Fibroblast of peridontal ligament (primary cell): ENCODE data around the gene ALDH1A2.

Source experiments
- DNase-seq: peaks from one replicate; pipeline ENCODE4 v3.0.0-alpha.2; 2010; ENCODE audit errors: extremely low read depth

Gene ALDH1A2

DNA sequence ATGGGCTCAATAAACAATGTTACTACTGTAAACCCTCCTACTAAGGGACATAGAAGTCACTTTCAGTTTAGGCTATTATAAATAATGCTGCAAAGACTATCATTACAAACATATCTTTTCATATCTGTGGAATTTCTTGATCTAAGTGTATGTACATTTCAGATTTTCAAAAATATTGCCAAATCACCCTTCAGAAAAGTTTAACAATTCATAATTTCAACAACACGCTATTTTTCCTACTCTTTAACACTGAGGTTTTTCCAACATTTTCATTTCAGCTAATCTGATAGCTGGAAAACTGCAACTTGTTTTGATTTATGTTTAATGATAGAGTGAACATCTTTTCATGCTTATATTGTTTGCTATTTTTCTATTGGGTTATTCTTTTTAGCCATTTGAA, 69.0 kb downstream of the ALDH1A2 start:
- DNase-seq, result no peak

DNA sequence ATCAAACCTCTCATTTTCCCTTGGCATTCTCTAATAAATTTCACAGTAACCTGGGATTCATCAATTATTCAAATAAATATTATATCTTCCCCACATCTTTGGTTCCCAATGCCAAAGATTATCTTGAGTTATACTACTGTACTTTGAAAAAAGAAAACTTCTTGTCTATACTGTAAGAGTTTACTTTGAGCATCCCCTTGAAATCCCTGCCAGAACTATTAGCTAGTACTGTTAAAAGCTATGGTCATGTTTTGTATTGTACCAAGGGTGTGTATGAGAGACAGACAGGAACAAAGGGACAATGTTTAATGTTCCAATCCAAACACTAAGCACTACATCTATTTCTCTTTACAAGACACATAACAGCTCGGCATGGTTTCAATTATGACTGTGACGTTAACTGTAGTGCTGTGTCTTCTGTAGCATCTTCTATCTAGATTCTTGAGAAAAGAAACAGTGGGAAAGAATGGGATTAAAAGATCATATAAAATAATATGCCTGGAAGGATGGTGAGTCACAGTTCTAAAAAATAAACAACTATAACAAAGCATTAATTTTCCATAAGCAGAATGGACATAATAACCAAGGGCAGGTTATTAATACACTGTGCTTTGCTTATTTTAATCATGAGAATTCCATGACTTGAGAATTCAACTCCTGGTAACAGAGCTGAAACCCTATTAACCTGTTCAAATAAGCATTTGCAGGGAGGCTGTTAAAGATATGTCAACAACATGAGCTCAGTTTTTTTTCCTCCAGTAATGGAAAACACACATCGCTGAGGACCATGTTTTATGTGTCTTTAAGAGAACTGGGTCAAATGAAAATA, 71.1 kb downstream of the ALDH1A2 start:
- no peak for DNase-seq

DNA sequence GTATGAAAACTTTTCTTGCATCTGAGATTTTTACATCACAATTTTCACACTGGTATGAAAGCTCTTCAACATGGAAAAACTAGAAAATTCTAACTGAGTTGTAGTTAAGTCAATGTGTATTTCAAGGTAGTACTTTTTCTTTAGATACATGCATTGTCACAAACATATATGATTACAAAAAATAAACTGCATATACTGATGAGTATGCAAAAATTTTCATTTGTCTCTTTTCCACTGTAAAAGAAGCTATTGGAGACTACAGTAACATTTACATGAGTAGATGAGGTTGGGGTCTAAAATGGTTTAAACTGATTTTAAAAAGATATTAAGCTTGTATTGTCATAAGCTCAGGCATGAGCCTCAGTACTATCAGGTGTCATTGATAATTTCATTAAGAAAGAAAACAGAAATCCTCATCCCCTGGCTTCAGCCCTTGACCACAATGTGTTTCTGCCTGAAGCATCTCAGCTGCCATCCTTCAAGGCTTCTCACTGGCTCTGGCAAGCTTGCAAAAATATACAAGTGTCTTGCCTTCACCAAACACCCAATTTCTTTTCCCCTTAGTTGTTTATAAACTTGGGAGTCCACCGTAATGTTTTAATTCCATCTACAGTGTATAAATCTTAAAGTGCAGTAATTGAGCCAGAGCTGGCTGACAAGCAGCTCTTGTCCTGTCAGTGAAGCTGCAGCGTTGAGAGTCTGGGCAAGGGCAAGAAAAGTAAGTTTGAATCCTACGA, 71.9 kb downstream of the ALDH1A2 start:
- no peak for DNase-seq

DNA sequence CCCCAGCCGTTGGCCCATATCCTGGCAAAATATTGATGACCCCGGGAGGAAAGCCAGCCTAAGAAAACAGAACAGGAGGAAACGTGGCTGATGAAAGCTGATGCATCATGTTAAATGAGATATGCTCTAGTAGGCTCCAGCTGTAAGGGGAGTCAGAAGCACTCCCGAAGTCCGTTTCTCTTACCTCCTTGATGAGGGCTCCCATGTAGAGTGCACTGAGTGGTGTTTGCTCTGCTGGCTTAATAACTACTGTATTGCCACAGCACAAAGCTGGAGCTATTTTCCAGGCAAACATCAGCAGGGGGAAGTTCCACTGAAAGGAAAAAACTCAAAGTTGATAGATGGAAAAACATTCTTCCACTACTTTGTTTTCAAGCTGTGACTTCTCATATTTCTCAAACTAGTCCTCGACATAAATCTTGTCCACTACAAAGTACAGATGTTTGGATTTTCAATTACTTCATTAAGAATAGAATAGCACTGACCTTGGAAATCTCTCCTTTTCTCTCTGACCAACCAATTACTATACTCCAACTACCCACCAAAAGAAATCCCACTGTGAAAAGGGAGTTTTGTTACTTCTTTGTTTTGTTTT, 72.7 kb downstream of the ALDH1A2 start:
- no peak for DNase-seq

DNA sequence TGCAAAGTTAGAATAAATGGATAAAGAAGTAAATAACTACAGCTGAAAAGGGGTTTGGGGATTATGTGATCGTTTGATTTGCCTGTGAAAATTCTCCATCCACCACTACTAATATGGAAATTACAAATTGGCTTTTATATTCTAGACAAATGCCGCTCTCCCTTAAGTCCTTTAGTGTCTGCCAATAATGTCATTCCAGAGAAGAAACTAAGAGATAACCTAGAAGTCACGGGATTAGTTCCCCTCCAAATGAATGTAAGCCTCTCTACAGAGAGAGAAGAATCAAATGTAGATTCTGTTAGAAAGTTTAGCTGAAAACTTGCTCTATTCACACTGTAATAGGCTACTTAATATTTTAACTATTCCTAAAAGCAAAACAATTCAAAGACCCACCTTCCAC, 92.0 kb downstream of the ALDH1A2 start:
- no peak for DNase-seq

DNA sequence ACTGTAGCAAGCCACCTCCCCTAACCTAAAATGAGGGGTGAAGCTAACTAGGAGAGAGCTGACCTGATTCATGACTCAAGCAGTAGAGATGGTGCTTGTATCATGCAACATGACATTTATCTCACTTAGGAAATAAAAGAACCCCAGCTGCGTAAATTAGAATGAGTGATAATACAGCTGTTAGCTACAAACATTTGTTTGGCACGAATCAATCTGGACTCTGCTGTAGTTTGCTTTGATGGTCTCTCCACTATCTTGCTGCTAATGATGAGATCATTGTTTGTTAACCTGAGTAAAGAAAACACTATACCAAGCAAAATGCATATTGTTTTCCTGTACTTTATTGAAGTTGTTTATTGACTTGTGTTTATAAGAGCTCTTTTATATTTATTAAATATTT, 92.6 kb downstream of the ALDH1A2 start:
- no peak for DNase-seq

DNA sequence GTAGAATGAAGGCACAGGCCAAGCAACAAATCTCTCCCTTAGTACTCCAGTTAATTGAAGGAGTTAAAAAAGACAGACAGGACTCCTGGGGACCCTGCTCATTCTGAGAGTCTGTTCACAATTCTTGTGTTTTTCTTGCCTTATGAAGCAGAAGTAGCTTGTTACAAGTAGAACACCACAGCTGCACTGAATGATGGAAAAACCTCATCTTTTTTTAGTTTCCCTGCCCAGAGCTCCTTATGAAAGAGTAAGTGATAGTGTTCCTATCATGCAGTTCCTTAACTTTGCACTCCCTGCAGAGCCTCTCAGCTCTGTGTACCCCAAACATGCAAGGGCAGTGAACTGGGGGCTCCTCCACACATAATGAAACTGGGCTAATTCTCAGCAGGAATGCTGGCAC, 95.5 kb downstream of the ALDH1A2 start:
- no peak for DNase-seq

DNA sequence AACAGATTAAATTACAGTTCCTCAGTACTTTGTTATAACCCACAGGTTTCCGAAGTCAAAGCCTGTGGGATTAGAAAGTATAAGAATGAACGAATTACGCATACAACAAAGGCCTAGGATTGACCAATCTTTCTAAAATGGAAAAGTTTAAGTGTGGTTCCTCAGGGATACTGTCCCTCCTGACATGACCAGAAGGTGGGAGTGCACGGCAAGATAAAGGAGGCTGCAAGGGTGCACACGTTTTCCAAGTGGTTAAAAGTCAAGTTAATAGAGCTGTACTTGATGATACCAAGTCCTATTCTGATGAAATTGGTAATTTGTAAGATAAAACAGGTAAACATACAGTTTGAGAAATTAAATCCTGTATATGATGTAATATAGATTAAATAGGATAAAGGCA, 96.2 kb downstream of the ALDH1A2 start:
- DNase-seq, result no peak

DNA sequence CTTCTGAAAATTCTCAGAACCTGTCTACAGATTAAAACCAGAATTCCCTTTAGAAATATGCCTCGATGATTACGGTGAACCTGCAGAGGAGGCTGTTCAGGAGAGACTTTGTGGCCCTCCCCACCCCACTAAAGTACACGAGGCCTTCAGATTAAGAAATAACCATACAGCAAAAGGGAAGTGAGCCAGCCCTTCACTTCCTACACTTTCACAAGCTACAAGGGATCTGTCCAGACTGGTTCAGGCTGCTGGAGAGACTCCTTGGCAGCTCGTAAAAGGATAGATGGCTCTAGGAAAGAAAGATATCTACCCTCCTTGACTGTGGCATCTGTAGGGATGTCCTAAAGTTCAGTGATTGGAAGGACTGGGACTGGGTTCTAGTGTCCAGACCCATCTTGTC, 102.6 kb downstream of the ALDH1A2 start:
- no peak for DNase-seq

DNA sequence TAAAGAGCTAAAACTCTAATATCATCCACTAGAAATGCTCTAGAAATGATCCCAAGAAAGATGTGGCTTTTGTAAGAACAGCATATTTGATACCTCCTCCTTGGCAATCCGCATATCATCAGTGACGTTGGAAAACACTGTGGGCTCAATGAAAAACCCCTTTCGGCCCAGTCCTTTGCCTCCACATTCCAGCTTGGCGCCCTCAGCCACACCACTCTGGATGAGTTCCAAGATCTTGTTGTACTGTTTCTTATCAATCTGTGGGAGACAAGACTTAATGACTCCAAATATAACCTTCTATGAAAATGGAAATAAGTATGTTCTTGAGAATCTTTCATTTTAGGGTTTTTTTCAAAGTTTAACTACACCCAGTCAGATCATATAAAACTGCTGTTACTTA, 103.6 kb downstream of the ALDH1A2 start:
- no peak for DNase-seq

DNA sequence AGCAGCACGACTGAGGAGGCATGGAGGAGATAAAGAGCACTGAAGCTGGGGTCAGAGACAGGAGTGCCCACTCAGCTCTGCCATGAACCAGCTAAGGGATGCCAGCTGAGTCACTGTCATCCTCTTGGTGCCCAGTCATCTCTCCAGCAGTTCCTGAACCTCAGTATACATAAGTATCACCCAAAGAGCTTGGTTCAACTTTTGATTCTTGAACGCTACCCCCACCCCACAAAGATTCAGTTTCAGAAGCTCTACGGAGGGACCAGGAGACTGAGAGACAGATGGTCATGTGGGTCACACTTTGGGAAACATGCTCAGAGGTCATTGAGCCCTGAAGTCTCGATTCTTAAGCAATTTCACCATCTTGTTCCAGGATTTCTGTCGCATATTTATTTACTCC, 108.4 kb downstream of the ALDH1A2 start:
- DNase-seq, result no peak

DNA sequence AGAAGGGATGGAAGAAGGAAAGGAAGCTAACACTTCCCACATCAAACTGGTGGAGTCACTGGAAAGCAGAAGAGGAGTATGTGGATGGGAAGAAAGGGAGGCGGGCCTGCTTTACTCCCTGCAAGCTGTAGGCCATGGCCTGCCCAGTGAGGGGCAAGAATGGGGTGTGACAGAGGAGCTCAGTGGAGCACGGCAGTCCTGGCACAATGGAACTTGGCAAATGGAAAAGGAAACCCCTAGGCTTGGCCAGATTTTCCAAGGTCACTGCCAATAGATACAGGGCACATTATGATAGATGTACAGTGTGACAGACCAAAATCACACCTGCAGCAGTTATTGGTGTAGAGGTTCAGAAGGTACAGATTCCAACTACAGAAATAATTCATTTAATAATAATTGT, 111.6 kb downstream of the ALDH1A2 start:
- no peak for DNase-seq

DNA sequence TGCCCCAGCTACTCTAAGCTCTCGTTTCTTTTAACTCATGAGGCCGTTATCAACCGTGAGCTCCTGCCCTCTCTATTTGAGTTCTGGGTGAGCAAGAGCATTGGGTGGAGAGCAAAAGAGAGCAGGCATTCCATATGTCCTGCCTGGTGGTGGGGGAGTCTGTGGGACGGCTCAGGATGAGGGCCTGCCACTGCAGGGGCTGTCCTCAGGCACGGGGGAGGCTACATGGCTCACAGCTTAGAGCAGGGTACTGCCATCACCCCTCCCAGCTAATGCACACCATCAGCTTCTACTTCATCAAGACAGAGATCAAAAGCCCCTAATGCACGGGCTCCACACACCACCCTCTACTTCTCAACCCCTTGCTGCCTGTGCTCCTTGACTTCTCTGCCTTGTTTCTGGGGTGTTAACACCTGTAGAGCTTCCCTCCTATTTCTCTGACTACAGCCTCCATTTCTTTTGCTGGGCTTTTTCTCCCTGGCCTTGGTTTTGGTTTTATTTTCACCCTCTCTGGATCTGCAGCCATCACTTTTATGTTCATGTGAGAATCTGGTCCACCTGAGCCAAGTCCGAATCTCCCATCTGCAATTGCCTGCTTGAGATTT, 114.1 kb downstream of the ALDH1A2 start:
- no peak for DNase-seq

DNA sequence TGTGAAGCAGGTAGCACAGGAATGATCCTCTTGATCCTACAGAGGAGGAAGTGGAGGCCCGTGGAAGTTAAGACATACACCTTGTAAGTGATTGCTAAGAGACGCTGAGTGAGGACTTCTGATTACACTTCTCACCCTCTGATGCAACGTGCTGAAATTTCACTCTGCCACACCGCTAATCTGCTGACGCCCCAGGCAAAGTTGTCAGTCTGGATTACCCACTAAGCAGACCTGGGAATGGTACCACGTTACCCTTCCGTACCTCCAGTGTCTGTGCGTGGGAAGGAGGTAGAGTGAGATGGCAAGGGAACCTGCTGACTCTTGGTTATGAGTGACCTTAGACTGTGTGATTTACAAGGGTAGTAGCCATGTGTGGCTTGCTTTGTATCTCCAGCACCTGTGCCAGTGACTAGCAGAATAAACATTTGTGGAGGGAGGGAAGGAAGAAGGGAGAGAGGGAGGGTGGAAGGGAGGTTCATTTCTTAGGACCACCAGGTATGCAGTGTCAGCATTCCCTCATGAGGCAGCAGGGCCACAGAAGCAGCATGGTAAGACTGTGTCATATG, 115.0 kb downstream of the ALDH1A2 start:
- DNase-seq, result no peak

DNA sequence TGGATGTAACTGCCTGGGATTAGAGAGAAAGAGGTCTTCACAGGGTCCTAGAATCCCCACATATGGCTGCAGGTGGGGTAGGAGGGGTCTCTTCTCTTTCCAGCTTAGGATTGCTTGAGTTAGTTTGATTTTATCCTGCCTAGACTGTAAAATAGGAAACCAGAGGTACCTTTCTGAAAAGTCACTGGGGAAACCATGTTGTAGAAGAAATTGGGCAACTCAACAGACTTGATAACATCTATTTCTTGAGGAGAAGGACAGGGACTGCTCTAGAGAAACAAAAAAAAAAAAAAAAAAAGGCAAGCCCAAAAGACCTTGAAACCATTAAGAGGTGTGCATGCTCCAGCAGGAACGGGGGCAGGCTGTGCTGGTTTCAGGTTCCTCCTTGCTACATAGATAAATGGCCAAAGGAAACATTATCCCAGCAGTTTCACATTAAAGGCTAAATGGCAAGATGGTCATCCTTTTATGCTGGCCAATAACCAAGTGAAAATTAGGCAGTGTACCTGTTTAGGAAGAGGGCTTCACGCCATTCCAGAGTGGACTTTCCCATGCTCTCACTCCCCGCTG, 116.1 kb downstream of the ALDH1A2 start:
- no peak for DNase-seq

DNA sequence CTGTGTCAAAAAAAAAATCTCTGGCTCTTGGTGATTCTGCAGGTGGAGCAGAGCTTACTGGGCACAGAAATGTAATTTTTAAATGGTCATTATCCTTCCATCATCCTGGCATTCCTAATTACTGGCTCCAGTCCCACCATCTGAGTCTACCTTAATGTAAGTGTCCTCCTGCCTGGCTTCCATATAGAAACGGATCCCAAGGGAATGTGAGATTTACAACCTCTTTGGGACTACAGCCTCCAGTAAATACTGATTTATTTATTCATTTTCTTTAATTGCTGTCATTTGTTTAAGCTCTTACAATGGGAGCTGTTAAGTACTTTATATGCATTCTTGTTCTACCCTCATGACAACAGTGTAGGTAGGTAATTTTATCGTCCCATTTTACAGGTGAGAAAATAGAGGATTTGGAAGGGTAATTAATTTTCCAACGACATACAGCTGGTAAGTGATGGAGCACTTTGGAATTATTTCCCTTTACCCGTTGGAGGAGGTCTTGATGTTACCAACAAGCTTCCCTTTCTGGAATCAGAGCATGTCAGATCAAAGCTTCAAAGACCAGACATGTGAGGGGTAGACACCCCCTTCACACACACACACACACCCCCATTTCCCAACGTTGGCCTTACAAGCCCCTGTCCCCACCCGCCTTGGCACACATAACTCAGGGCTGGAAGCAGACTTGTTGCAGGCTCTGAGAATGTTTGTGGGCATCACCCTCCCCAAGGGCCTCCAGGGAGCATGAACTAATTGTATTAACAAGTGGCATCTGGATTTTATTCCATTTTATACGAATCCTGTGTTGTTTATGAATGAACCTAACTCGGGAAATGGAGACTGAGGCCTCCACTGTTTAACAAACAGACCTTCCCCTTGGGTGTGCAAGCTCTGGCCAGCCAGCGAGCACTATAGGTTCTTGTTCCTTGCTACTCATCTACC, 116.9 kb downstream of the ALDH1A2 start:
- no peak for DNase-seq

DNA sequence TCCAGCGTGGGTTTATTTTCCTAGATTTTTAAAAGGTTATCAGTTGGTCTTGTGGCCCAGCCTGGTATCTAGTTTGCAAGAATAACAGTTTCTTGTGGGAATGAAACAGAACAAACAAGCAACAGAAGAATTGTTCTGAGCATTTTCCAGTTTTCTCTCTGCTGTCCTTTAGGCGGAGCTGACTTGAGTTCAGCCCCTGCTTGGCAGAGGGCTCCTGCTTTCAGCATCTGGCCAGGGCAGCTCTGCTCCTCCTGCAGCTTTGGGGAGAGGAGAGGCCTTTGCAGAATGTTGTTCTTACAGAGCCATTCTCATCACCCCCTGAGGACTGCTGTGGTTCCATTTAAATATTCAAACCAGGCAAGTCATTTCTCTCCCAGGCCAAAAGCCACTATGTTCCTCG, 117.7 kb downstream of the ALDH1A2 start:
- DNase-seq, result no peak

DNA sequence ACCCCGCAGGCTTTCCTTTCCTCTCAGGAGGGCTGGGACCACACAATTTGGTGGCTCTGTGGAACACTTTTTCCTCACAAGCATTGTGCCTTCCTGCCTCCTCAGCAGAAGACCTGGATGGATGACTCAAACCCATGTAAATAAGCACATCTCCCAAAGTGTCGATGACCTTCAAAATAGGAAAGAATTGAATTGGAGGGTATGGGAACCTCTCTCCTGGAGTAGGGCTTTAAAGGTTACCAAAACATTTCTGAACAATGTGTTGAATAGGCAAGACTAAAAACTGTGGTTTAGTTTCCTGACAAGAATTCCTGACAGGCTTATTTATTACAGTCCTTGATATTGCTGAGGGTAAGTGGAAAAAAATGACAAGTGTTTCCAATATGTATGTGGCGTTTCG, 118.2 kb downstream of the ALDH1A2 start:
- DNase-seq, result no peak

DNA sequence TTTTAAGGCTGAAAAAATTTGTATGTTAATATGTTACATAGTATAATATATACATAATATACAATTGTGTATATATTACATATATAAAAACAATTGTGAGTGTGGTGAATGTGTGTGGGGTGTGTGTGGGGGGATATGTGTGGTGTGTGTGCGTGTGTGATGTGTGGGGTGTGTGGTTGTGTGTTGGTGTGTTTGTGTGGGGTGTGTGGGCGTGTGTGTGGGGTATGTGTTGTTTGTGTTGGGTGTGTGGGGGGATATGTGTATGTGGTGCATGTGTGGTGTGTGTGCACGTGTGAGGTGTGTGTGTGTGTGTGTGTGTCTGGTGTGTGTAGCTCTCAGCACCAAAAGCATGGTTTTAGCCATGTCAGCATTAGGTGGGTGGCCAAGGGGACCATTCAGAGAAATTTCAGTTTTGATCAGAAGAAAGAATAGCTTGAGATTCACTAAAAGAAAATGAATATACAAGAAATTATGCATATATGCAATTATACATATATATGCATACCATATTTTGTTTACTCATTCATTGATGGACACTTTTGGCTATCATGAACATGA, 118.9 kb downstream of the ALDH1A2 start:
- no peak for DNase-seq

DNA sequence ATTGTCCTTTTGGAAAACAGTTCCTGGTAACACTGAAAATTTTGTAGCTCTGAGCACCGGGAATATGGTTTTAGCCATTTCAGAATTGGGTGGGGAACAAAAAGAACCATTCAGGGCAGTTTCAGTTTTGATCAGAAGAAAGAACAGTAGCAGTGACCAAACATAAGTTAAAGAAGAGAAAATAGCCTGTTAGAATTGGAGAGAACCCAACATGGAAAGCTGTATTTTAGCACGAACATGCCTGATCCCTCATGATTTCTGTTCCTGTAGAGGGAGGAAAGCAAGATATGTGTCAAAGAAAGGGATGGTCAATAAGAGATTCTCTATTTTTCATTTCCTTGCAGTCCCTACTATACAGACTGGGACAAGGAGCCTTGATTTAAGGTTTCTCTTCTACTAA, 119.9 kb downstream of the ALDH1A2 start:
- DNase-seq, result no peak
